ENCODE measurements around the gene ETNK1.

DNA sequence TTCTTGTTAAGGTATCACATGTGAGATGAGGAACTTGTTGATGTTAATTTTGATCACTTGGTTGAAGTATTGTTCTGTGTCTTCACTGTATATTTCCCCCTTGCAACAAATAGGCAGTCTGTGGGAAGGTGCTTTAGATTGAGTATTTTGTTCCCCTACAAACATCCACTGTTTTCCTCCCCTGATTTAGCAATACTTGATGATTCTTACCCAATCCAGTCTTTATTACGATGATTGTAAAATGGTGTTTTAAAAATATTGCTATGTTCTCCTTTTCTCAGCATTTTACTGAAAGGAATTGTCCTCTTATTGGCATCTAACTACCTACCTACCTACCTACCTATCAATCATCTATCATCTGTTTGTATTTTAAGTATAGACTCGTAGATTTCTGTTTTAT lies 66.3 kb downstream of the ETNK1 start:
- no peak for TF ChIP-seq JUN (IDR thresholded peaks at IDR 0.05)
- TF ChIP-seq, protein P1, sequence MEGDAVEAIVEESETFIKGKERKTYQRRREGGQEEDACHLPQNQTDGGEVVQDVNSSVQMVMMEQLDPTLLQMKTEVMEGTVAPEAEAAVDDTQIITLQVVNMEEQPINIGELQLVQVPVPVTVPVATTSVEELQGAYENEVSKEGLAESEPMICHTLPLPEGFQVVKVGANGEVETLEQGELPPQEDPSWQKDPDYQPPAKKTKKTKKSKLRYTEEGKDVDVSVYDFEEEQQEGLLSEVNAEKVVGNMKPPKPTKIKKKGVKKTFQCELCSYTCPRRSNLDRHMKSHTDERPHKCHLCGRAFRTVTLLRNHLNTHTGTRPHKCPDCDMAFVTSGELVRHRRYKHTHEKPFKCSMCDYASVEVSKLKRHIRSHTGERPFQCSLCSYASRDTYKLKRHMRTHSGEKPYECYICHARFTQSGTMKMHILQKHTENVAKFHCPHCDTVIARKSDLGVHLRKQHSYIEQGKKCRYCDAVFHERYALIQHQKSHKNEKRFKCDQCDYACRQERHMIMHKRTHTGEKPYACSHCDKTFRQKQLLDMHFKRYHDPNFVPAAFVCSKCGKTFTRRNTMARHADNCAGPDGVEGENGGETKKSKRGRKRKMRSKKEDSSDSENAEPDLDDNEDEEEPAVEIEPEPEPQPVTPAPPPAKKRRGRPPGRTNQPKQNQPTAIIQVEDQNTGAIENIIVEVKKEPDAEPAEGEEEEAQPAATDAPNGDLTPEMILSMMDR (IDR thresholded peaks at IDR 0.05) = no peak
- no peak for TF ChIP-seq POLR2A (IDR thresholded peaks at IDR 0.05; ENCODE audit: low read length)
- TF ChIP-seq, protein P2, sequence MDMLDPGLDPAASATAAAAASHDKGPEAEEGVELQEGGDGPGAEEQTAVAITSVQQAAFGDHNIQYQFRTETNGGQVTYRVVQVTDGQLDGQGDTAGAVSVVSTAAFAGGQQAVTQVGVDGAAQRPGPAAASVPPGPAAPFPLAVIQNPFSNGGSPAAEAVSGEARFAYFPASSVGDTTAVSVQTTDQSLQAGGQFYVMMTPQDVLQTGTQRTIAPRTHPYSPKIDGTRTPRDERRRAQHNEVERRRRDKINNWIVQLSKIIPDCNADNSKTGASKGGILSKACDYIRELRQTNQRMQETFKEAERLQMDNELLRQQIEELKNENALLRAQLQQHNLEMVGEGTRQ (IDR thresholded peaks at IDR 0.05) = no peak
- TF ChIP-seq ZSCAN20 (CRISPR knock-in tag; IDR thresholded peaks at IDR 0.05) = no peak
- no peak for TF ChIP-seq SREBF2 (IDR thresholded peaks at IDR 0.05)
- TF ChIP-seq, protein P3, sequence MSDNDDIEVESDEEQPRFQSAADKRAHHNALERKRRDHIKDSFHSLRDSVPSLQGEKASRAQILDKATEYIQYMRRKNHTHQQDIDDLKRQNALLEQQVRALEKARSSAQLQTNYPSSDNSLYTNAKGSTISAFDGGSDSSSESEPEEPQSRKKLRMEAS (IDR thresholded peaks at IDR 0.05) = no peak
- TF ChIP-seq MAZ (IDR thresholded peaks at IDR 0.05; ENCODE audit: borderline replicate concordance, low read depth, low read length) = no peak
